Activated CD4-positive, alpha-beta T cell treated with anti-CD3 and anti-CD28 coated beads, Interleukin-2, amount 50 U/mL, for 1 hour (primary cell): ENCODE measurements around the gene TIMP2.
"Not testable (repeated sequence)": the region's sequence is repeated elsewhere in the genome, so short reads cannot be mapped to it uniquely, and the experiment has no call there.

Experiments
- DNase-seq: peaks from one replicate; pipeline ENCODE4 v3.0.0-alpha.2; 2020

The TIMP2 gene

DNA sequence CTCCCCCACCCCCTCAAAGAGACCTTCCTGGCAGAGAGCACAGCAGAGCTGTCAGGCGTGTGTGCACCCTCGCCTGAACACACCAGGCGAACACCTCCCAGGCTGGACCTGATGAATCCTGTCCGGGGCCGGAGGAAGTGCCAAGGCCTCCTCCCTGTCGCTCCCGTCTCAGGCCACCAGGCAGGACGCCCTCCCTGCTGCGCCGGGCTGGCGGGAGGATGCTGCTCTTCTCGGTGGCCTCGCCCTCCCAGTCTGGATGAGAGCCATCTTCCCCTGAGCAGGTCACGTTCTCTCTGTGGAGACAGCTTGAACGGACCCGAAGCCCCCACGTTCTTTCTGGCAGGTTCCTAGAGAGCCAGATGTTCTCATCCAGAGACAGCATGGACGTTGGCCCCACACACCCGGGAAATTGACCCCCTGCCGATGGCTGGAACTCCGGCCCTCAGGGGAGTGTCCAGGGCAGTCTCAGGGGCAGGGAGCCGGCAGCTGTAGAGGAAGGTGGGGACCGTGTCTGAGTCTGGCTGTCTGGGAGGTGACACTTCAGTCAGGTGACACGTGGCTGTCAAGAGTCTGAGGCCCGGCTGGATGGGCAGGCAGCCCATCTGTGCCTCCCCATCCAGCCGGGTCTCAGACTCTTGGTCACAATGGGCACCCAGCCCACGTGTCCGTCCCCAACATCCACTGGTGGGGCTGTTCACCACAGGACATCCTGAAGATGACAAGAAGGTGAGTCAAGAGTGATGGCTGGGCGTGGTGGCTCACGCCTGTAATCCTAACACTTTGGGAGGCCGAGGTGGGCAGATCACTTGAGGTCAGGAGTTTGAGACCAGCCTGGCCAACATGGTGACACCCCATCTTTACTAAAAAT, 5.0 kb upstream of the TIMP2 start:
- DNase-seq: no peak

- no peak for DNase-seq
Observed at GRCh38 chr17:78925662-78926555, 722 bp upstream of the TIMP2 start.

GRCh38 chr17:78924481-78925151, 571 bp downstream of the TIMP2 start:
- DNase-seq: no peak

DNA sequence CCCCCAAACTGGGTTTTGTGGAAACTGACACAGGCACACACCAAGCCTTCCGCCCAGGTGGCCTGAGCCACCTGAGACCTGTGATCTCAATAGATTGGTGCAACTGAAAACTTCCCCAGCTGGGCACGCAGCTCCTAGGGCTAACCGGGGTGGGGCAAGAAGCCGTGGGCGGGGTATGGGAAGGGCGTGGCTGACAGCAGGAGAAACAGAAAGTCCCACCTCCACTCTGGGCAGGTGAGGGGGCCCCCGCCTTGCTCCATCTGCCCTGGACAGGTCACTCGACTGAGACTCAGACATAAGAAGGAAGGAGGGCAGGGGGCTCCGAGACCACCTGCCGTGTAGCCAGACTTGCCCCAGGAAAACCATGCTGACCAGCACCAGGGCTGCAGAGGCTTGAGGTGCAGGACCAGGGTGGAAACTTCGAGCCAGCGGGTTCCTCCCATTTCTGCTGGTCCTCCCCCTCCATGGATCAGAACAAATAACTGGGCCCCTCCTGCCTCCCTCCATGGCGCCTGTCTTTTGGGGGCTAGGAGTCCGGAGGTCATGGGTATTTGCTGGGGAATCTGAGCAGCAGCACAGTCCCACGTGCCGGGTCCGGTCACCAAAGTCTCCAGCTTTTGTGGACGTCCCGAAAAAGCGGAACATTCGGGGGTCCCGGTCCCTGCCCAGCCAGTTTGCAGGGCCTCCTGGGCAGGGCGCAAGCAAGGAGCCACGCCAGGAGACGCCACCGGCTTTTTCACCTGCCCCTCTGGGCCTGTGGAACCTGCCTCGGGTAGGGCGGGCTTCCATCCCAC, 1.3 kb downstream of the TIMP2 start:
- DNase-seq: peak; percentile 58

GRCh38 chr17:78922816-78923498, 2.2 kb downstream of the TIMP2 start:
- DNase-seq: no peak

DNA sequence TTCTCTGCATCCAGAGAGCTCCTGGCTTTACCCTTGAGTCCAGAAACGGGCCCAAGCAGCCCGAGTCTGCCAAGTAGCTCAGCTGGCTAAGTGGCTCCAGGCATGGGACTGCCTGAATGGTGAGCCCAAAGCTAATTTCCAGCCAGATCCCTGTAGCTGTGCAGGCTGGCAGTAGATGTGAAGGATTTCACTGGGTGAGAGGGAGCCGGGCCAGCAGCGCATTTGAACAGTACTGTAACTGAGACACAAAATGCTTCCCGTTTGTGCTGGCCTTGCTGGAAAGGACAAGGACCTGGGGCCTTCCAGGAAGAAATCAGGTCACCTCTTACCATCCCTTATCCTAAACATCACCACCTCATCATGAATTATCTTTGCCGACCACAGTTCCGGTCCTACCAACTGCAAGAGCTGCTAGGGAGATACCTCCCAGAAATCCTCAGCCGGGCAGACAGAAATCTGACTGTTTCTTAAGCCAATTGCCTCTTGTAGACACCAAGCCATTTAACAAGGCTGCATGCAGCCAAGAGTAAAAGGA, 3.7 kb downstream of the TIMP2 start:
- no peak for DNase-seq

- no peak for DNase-seq
Observed at GRCh38 chr17:78920528-78920927, 4.7 kb downstream of the TIMP2 start.

DNA sequence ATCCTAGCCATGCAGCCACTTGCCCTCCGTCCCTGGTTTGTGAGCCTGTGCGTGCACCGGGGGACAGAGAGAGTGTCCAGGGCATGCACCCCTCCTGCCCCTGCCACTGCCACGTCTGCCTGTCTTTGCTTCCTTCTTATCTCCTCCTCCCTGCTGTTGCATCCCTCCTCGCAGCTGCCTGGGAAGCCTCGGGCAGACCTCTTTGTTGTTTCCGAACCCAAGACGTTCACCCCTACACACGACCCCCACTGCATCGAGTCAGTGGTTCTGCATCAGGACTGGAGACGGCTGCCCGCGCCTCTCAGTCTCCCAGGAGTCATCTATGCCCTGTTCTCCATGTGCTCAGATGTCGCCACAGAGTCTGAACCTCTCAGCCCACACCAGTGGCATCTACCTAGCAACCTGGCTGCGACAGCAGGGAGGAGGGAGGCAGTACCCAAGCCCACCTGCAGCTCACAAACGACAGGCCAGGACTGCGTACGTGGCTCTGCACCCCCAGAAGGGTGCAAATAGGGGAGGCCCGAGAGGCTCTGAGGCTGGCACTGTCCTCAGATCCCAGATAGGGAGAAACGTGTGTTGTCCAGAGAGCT, 5.2 kb downstream of the TIMP2 start:
- DNase-seq: no peak

- no peak for DNase-seq
Observed at GRCh38 chr17:78918979-78919378, 6.2 kb downstream of the TIMP2 start.

DNA sequence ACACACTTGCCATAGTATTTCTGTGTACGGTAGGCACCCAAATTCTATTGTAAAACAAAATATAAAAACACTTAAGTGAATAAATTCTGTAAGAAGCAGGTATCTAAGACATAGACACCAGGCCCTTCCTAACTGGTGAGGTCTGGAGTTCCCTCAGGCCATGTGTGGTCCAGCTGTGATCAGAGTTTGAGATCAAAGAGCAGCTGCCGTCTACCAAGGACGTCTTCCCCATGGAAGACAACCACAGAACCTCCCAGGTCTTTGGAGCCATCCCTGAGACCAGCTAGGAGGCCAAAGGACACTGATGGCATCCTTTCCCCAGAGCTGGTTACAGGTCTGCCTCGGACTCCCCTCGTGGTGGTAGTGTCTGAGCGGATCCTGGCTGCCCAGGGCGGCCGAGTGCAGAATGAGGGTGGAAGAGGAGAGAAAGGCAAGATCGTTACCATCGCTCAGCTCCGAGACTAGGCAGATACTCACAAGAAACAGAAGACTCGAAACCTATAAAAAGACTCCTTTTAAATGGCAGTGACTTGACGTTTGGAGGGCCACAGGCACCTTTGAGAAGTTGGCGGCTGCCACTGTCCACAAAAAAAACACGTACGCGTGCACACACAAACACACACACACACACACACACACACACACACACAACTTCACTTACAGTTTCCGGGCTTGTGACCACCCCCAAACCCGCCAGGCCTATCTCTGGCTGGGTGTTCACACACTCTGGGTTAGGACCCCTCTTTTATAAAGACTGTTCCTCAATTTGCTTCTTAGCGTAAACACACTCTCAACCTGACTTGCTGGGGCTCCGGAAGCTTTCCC, 7.5 kb downstream of the TIMP2 start:
- DNase-seq: no peak

- DNase-seq: no peak
Observed at GRCh38 chr17:78915872-78916632, 9.1 kb downstream of the TIMP2 start.

GRCh38 chr17:78913115-78913514, 12.1 kb downstream of the TIMP2 start:
- DNase-seq: no peak

GRCh38 chr17:78912082-78912481, 13.1 kb downstream of the TIMP2 start:
- no peak for DNase-seq

DNA sequence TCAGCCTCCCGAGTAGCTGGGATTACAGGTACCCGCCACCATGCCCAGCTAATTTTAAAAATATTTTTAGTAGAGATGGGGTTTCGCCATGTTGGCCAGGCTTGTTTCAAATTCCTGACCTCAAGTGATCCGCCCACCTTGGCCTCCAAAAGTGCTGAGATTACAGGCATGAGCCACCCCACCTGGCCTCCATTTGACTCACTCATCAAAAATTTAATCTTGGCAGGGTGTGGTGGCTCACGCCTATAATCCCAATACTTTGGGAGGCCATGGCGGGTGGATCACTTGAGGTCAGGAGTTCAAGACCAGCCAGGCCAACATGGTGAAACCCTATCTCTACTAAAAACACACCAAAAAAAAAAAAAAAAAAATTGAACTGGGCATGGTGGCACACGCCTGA, 13.6 kb downstream of the TIMP2 start:
- DNase-seq: not testable (repeated sequence)

DNA sequence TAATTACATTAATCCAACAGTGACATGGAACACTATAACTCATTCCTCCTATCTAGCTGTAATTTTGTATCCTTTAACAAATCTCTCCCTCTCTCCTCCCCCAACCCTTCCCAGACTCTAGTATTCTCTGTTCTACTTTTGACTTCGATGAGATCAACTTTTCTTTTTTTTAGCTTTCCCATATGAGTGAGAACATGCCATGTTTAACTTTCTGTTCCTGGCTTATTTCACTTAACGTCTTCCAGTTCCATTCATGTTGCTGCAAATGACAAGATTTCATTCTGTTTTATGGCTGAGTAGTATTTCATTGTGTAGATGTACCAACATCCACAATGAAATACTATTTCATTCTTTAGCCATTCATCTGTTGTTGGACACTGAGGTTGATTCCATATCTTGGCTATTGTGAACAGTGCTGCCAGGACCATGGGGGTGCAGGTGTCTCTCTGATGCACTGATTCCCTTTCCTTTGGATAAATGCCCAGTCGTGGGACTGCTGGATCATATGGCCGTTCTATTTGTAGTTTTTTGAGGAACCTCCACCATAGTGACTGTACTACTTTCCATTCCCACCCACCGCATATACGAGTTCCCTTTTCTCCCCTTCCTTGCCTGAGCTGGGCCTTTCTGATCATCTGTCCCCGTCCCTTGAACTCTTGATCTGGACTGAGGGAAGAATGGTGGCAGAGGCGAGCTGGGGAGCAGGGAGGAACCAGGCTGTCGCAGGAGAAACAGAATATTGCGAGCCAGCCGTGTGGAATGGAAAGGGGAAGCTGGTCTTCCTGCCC, 14.5 kb downstream of the TIMP2 start:
- no peak for DNase-seq

- DNase-seq: no peak
Observed at GRCh38 chr17:78908426-78908825, 16.8 kb downstream of the TIMP2 start.

- DNase-seq: no peak
Observed at GRCh38 chr17:78905541-78905940, 19.6 kb downstream of the TIMP2 start.

- no peak for DNase-seq
Observed at GRCh38 chr17:78905116-78905515, 20.1 kb downstream of the TIMP2 start.

GRCh38 chr17:78904371-78904770, 20.8 kb downstream of the TIMP2 start:
- DNase-seq: no peak
